Testis (tissue), 3 donors: ENCODE measurements around the gene ELMO1. TPM values are rescaled to one million over a fixed set of nuclear protein-coding genes. Genes with fewer than 3 reads are reported as not detected.

ENCODE experiments used
- DNase-seq: peaks from one replicate; pipeline ENCODE4 v3.0.0-alpha.2; 2019
- H3K27ac ChIP-seq, 2 donors: fragments of 200-600 bp; sonication (generic); one replicate each; pipeline ENCODE4 v1.5.1; 2019
- H3K27me3 ChIP-seq: fragments of 200-600 bp; sonication (generic); one replicate; pipeline ENCODE4 v1.5.1; 2019
- H3K36me3 ChIP-seq: fragments of 200-600 bp; sonication (generic); one replicate; pipeline ENCODE4 v1.5.1; 2017; ENCODE audit warnings: low read depth; ENCODE audit errors: missing control alignments
- H3K4me1 ChIP-seq: fragments of 200-600 bp; sonication (generic); one replicate; pipeline ENCODE4 v1.5.1; 2019
- H3K4me3 ChIP-seq, 2 donors: fragments of 200-600 bp; sonication (generic); one replicate each; pipeline ENCODE4 v1.5.1; 2017 to 2019
- H3K9me3 ChIP-seq: fragments of 200-600 bp; sonication (generic); one replicate; pipeline ENCODE4 v1.5.1; 2017
- CTCF ChIP-seq, 3 experiments: fragments of 450-650 bp in 2 of 3; fragments of 200-600 bp in 1 of 3; sonication (generic) in 1 of 3; IDR thresholded peaks; one replicate each; pipeline ENCODE4 v1.5.1; 2016 to 2019; ENCODE audit warnings: antibody characterized with exemption in 3 of 3, mild to moderate bottlenecking in 2 of 3, moderate library complexity in 1 of 3
- POLR2A ChIP-seq: fragments of 450-650 bp; IDR thresholded peaks from one replicate; pipeline ENCODE4 v1.6.1; 2017; ENCODE audit warnings: antibody characterized with exemption, mild to moderate bottlenecking, moderate library complexity
- WGBS, 2 donors: methylation state at CpG; one replicate each; pipeline ENCODE4 v1.1.5; 2018; 5-methylcytosine and 5-hydroxymethylcytosine counted together
- intact Hi-C: fragments of 100-400 bp; cut with DNase I; formaldehyde crosslinking; loops from one replicate; pipeline ENCODE4 v1.15.1; 2023; ENCODE audit warnings: low total_unique reads
- polyA plus RNA-seq: library from polyadenylated mRNA; stranded (reverse); fragments of 350-450 nt; fragmentation: Illumina TruSeq; extraction: RNeasy Lipid Tissue Mini Kit (QIAGEN cat#74804); gene quantifications from one replicate; pipeline ENCODE4 v1.2.3, GENCODE V29; 2014; ENCODE audit warnings: low read depth, low replicate concordance; ENCODE audit not compliant: insufficient read depth
- total RNA-seq, 2 donors: library from RNA; depleted of rRNA; stranded (reverse); fragments of >200 nt; gene quantifications; one replicate each; pipeline ENCODE4 v1.2.3, GENCODE V29; 2016

ELMO1 gene
- total and polyA plus RNA-seq, 3 donors from 2014 or later: 12.9 to 47.2 (median 36.5) TPM

- H3K27me3 ChIP-seq: no peaks in the 10 kb centered on the region
- TF ChIP-seq POLR2A (no peak), CTCF (IDR thresholded peaks at IDR 0.05) (no peak)
- no peak overlapping the region for H3K27ac ChIP-seq
- H3K4me1 ChIP-seq: peaks cover 8% of the 10 kb centered on the region
- no peaks in the 10 kb centered on the region for H3K9me3 ChIP-seq
- 81 to 86% methylated on average over 2 of the region's 2 CpGs for WGBS, 2 donors
- intact Hi-C loops: no loop called here
- H3K36me3 ChIP-seq: no peaks in the 10 kb centered on the region
- no peak for DNase-seq
- no peak overlapping the region for H3K4me3 ChIP-seq
These were observed 336.4 kb downstream of the ELMO1 start for GRCh38 chr7:37112218-37112617.

GRCh38 chr7:37111459-37111858 is 337.2 kb downstream of the ELMO1 start:
- Histone ChIP-seq H3K36me3 (no peaks in the 10 kb centered on the region), H3K9me3 (no peaks in the 10 kb centered on the region), H3K4me3 (no peak overlapping the region), H3K4me1 (peaks cover 3% of the 10 kb centered on the region), H3K27ac (no peak overlapping the region), H3K27me3 (no peaks in the 10 kb centered on the region)
- no peak for DNase-seq
- no peak for TF ChIP-seq CTCF (IDR thresholded peaks at IDR 0.05)
- no peak for TF ChIP-seq POLR2A
- intact Hi-C loops: no loop called here
- 100% methylated on average over 1 of the region's 1 CpG for WGBS, 2 donors

DNA sequence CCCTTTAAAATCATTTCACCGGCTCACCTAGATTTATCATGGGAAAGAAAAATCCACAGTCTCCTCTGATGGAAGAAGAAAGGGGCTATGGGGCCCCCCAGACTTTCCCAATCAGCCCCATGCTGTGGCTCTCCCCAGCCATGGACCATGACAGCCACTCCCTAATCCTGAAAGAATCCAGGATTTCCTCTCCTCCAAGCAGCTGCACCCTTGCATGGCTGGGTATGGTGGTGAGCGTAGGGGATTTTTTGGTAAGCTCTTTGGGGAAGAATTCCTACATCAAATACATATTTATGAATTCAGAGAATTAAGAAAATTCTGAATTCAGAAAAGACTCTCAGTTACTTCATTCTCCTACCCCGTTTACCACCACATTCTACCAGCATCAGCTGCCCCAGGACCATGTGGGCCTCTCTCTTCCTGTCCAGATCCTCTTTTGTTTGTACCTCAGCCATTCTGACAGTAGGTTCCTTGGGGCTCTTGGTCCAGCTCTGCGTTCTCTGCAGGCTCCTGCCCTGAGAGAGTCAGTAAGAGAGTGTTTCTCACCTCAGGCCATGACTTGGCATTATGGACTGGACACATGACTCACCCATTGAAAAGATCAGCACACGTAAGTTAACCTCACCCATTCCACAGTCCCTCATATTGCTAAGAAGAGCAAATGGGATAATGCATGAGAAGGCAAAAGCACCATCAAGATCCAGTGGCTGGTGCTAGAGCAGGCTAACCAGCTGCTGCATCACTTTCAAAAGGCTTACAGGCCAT is 337.8 kb downstream of the ELMO1 start:
- 86 to 92% methylated on average over 5 of the region's 5 CpGs for WGBS, 2 donors
- intact Hi-C loops: no loop called here
- H3K27me3 ChIP-seq: no peaks in the 10 kb centered on the region

GRCh38 chr7:37109843-37110242 is 338.8 kb downstream of the ELMO1 start:
- Histone ChIP-seq H3K4me1 (peaks cover 3% of the 10 kb centered on the region), H3K27ac (no peak overlapping the region), H3K27me3 (no peaks in the 10 kb centered on the region), H3K4me3 (no peak overlapping the region), H3K9me3 (no peaks in the 10 kb centered on the region), H3K36me3 (no peaks in the 10 kb centered on the region)
- TF ChIP-seq POLR2A: no peak
- peak in 1 of 3 experiments; percentile 21 for TF ChIP-seq CTCF (IDR thresholded peaks at IDR 0.05)
- DNase-seq: peak; percentile 67
- 40 to 66% methylated on average over 5 of the region's 5 CpGs for WGBS, 2 donors
- intact Hi-C loops: no loop called here

More for the DNA sequence above, 337.8 kb downstream of the ELMO1 start:
- H3K4me1 ChIP-seq: peaks cover 3% of the 10 kb centered on the region
- H3K36me3 ChIP-seq: no peaks in the 10 kb centered on the region
- no peak for DNase-seq
- no peak for TF ChIP-seq CTCF (IDR thresholded peaks at IDR 0.05)
- TF ChIP-seq POLR2A: no peak
- no peak overlapping the region for H3K27ac ChIP-seq
- no peaks in the 10 kb centered on the region for H3K9me3 ChIP-seq
- H3K4me3 ChIP-seq: no peak overlapping the region
